ENCODE results near the gene CCDC32. TPM values are rescaled to one million over a fixed set of nuclear protein-coding genes. Genes with fewer than 3 reads are reported as not detected.
A peak's percentile ranks its signal among the peaks of the same experiment; 100 is the strongest.

The CCDC32 gene
- total and polyA plus RNA-seq, 2 of the 13 experiments (the other 11 are each of a cell fraction or from before 2014, with no cell fraction given): 10.8 to 23.2 TPM

DNA sequence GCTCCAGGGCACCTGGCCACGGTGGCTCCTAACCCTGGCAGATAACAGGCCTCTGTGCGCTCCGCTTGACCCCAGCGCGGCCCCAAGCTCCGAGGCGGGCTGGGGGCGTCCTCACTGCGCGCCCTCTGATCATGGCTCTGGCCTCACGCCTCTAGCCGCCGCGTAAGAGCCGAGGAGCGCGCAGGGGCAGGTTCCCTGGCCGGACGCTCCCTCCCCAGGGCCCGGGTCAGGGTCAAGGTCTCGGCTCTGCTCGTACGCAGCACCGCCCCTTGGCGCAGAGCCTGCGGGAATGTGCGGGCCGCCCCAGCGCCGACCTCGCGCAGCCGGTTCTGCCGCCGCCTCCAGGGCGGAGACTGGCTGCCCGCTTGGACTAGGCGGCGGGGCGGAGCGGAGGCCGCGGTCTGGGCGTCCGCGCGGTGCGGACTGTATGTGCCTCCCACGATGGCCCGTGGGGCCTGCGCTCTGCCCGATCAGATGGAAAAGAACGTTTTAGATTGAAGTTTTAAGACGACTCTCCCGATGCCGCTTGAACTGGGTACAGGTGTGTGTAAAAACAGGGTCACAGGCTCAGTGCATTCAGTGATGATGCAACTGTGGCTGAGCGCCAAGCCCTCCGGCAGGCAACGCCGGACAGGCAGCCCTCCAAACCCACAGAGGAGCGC, 53.2 kb downstream of the CCDC32 start (continued):
- TF ChIP-seq, protein P1, sequence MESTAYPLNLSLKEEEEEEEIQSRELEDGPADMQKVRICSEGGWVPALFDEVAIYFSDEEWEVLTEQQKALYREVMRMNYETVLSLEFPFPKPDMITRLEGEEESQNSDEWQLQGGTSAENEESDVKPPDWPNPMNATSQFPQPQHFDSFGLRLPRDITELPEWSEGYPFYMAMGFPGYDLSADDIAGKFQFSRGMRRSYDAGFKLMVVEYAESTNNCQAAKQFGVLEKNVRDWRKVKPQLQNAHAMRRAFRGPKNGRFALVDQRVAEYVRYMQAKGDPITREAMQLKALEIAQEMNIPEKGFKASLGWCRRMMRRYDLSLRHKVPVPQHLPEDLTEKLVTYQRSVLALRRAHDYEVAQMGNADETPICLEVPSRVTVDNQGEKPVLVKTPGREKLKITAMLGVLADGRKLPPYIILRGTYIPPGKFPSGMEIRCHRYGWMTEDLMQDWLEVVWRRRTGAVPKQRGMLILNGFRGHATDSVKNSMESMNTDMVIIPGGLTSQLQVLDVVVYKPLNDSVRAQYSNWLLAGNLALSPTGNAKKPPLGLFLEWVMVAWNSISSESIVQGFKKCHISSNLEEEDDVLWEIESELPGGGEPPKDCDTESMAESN (CRISPR knock-in tag; conservative IDR thresholded peaks at IDR 0.05): peak; percentile 95
- TF ChIP-seq, protein P2, sequence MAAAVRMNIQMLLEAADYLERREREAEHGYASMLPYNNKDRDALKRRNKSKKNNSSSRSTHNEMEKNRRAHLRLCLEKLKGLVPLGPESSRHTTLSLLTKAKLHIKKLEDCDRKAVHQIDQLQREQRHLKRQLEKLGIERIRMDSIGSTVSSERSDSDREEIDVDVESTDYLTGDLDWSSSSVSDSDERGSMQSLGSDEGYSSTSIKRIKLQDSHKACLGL (CRISPR knock-in tag; IDR thresholded peaks at IDR 0.05): peak; percentile 77; the same call in 1 of the 2 replicates
- TF ChIP-seq ARNTL (CRISPR knock-in tag; IDR thresholded peaks at IDR 0.05) (no peak; the same call in none of the 2 replicates), ESRRA (CRISPR knock-in tag; IDR thresholded peaks at IDR 0.05; ENCODE audit: low read depth) (peak; percentile 84; the same call in 1 of the 2 replicates), ZKSCAN1 (IDR thresholded peaks at IDR 0.05; ENCODE audit: low read length) (no peak), KAT8 (CRISPR knock-in tag; IDR thresholded peaks at IDR 0.05) (peak; percentile 56; the same call in 1 of the 2 replicates), MED13 (CRISPR knock-in tag; IDR thresholded peaks at IDR 0.05) (peak; percentile 67; the same call in 1 of the 2 replicates), KDM6A (CRISPR knock-in tag; IDR thresholded peaks at IDR 0.05; ENCODE audit: low read depth) (no peak), BORCS8-MEF2B (CRISPR knock-in tag; IDR thresholded peaks at IDR 0.05) (0 out of 2 replicates have a peak, but pooled peaks have one; percentile 49), KDM1A (CRISPR knock-in tag; IDR thresholded peaks at IDR 0.05) (no peak), TARDBP (CRISPR knock-in tag; IDR thresholded peaks at IDR 0.05) (peak; percentile 82), BRCA1 (CRISPR knock-in tag; IDR thresholded peaks at IDR 0.05) (no peak), ZNF777 (CRISPR knock-in tag; IDR thresholded peaks at IDR 0.05) (peak; percentile 64), SAFB2 (CRISPR knock-in tag; IDR thresholded peaks at IDR 0.05; ENCODE audit: borderline replicate concordance, low read depth) (peak; percentile 48; the same call in 1 of the 2 replicates), HHEX (CRISPR knock-in tag; IDR thresholded peaks at IDR 0.05) (no peak), RXRB (CRISPR knock-in tag; IDR thresholded peaks at IDR 0.05; ENCODE audit: borderline replicate concordance) (peak; percentile 93), GABPB1 (CRISPR knock-in tag; IDR thresholded peaks at IDR 0.05) (peak; percentile 84), CC2D1A (CRISPR knock-in tag; IDR thresholded peaks at IDR 0.05) (0 out of 2 replicates have a peak, but pooled peaks have one; percentile 53), NR3C1 (CRISPR knock-in tag; IDR thresholded peaks at IDR 0.05) (no peak), ZFP41 (CRISPR knock-in tag; IDR thresholded peaks at IDR 0.05; ENCODE audit: borderline replicate concordance) (0 out of 2 replicates have a peak, but pooled peaks have one; percentile 37)
- TF ChIP-seq, protein P3, sequence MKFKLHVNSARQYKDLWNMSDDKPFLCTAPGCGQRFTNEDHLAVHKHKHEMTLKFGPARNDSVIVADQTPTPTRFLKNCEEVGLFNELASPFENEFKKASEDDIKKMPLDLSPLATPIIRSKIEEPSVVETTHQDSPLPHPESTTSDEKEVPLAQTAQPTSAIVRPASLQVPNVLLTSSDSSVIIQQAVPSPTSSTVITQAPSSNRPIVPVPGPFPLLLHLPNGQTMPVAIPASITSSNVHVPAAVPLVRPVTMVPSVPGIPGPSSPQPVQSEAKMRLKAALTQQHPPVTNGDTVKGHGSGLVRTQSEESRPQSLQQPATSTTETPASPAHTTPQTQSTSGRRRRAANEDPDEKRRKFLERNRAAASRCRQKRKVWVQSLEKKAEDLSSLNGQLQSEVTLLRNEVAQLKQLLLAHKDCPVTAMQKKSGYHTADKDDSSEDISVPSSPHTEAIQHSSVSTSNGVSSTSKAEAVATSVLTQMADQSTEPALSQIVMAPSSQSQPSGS (CRISPR knock-in tag; IDR thresholded peaks at IDR 0.05): 0 out of 2 replicates have a peak, but pooled peaks have one; percentile 55
- TF ChIP-seq, protein P4, sequence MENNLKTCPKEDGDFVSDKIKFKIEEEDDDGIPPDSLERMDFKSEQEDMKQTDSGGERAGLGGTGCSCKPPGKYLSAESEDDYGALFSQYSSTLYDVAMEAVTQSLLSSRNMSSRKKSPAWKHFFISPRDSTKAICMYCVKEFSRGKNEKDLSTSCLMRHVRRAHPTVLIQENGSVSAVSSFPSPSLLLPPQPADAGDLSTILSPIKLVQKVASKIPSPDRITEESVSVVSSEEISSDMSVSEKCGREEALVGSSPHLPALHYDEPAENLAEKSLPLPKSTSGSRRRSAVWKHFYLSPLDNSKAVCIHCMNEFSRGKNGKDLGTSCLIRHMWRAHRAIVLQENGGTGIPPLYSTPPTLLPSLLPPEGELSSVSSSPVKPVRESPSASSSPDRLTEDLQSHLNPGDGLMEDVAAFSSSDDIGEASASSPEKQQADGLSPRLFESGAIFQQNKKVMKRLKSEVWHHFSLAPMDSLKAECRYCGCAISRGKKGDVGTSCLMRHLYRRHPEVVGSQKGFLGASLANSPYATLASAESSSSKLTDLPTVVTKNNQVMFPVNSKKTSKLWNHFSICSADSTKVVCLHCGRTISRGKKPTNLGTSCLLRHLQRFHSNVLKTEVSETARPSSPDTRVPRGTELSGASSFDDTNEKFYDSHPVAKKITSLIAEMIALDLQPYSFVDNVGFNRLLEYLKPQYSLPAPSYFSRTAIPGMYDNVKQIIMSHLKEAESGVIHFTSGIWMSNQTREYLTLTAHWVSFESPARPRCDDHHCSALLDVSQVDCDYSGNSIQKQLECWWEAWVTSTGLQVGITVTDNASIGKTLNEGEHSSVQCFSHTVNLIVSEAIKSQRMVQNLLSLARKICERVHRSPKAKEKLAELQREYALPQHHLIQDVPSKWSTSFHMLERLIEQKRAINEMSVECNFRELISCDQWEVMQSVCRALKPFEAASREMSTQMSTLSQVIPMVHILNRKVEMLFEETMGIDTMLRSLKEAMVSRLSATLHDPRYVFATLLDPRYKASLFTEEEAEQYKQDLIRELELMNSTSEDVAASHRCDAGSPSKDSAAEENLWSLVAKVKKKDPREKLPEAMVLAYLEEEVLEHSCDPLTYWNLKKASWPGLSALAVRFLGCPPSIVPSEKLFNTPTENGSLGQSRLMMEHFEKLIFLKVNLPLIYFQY (CRISPR knock-in tag; IDR thresholded peaks at IDR 0.05; ENCODE audit: borderline replicate concordance): peak; percentile 90
- TF ChIP-seq, protein P5, sequence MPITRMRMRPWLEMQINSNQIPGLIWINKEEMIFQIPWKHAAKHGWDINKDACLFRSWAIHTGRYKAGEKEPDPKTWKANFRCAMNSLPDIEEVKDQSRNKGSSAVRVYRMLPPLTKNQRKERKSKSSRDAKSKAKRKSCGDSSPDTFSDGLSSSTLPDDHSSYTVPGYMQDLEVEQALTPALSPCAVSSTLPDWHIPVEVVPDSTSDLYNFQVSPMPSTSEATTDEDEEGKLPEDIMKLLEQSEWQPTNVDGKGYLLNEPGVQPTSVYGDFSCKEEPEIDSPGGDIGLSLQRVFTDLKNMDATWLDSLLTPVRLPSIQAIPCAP (CRISPR knock-in tag; IDR thresholded peaks at IDR 0.05; ENCODE audit: low read depth): no peak
